ENCODE data around the gene EBLN2.
A peak's percentile ranks its signal among the peaks of the same experiment; 100 is the strongest.
"Not testable (repeated sequence)": the region's sequence is repeated elsewhere in the genome, so short reads cannot be mapped to it uniquely, and the experiment has no call there.

The EBLN2 gene

GRCh38 chr3:73066243-73066642 is 4.8 kb downstream of the EBLN2 start:
- not testable (repeated sequence) for DNase-seq

DNA sequence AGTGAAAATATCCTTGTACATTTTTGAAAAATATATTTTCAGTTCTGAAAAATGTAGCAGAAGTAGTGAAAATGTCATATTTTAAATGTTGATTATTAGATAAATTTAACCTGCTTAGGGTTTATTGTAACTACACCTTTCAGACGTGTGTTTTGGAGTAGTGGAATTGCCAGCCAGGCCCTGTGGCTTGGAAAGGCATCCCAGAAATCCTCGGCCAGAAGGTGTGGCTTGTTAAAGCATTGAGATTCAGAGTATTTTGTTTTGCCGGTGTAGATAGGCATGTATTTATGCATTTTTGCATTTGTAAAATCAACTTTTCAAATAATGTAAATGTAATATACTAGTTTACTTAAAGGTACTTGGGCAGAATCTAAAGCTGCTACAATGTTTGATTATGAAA is 7.0 kb downstream of the EBLN2 start:
- no peak for DNase-seq

GRCh38 chr3:73069187-73069586 is 7.7 kb downstream of the EBLN2 start:
- DNase-seq = no peak

GRCh38 chr3:73069775-73070444 is 8.5 kb downstream of the EBLN2 start:
- no peak for DNase-seq

DNA sequence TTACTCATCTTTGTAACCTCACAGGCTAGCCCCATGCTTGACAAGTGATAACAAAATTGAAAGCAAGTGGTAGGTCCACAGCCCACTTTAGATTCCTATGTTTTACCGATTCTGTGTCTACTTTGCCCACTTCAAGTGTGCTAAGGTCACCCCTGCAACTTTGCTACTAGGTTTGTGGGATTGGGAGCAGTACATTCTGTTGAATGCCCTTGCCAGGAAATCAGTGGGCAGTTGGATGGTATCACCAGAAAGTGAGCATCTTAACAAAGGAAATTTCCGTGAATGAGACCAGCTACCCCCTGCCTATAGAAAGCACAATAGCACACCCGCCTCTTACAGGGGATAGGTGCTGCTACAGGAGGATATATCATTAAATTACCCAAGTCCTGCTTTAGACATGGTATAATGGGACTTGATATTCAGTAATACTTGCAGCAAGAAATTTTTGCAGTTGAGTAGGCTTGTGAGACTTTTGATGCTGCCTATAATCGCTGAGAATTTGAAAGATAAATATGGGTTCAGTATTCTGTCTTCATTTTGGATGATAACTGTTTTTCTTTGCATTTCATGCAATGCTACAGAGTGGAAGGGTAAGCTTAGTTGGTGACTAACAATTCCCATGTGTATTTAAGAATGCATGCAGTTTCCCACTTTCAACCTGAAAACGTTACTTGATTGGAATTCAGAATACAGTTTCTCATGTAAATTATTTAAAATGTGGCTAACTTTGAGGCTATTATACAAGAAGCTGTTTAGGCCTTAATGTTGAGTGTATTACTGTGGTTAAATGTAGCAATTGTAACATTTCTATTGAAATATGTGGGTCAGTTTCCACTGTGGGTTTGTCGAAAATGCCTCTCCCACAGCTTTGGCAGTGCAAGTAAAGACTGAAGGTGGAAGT is 9.5 kb downstream of the EBLN2 start:
- peak in 1 of 3 donors; percentile 8 for DNase-seq

DNA sequence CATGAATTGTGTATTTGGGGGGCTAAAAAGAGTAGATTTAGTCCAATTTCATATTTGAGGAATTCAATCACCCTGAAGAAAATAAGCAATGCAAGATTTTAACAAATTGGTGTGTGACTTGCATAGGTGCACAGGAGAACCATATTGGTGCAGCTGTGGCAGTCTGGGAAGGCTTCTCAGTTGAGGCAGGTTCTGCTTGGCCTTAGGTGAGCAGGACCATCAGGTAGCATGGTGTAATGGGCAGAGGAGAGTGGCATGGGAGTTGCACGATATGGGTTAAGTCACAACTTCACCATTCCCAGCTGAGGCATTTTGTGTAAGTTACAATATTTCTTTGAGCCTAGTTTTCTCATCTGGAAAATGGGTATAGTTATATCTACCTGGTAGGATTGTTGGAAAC is 10.5 kb downstream of the EBLN2 start:
- DNase-seq = no peak

DNA sequence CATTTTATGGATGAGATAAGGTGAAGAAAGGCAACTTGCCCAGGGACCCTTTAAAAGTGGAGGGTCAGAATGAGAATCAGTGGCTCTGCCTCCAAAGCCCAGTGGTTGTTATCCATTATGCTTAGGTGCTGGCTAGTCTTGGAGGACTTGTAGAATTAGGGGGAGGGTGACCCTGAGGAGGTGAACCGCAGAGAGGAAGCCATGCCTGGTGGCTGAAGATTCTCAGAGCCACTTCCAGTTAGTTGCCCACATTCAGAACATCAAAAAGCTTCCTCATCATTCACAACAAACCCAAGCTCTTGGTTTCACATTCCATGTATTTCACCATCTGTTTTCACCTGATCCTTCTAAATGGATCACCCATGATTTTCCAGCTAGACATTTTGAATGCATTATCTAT is 11.2 kb downstream of the EBLN2 start:
- DNase-seq = no peak

GRCh38 chr3:73073091-73073707 is 11.7 kb downstream of the EBLN2 start:
- no peak for DNase-seq

DNA sequence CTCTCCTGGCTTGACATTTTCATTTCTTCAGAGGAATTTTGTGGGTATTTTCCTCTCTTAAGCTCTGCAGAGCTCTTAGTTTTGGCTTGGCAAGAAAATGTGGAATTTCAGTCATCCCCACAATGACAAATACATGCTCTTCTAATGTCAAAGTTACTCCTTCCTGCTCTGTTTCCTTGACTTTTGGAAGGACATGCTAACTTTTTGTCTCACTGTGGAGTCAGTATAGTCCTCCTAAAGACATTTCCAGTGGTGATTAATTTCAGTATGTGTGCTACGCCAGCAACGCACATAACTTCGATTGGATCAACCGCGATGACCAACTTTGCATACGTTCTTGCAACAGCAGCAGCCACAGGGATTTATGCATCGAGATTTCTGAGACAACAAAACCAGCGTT is 13.3 kb downstream of the EBLN2 start:
- DNase-seq = no peak

GRCh38 chr3:73080216-73080966 is 18.9 kb downstream of the EBLN2 start:
- DNase-seq = no peak

- DNase-seq = no peak
These were observed 19.7 kb downstream of the EBLN2 start for GRCh38 chr3:73081140-73081539.

DNA sequence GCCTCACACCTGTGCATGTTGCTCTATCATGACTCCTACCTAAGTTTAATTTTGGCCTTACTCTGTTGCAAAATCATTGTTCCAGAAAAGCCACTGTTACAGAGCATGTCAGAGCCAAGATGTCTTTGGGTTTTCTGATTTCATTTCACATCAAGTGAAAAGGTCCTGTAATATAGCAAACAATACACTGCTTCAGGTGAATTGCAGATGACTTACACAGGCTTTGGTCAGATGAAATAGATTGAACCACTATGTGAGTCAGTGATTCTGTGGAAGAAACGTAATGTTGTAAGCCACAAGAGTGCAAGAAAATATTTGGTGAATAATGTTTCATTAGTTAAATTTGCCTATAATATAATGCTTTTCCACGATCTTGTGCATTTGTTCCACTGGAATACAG is 22.7 kb downstream of the EBLN2 start:
- no peak for DNase-seq

DNA sequence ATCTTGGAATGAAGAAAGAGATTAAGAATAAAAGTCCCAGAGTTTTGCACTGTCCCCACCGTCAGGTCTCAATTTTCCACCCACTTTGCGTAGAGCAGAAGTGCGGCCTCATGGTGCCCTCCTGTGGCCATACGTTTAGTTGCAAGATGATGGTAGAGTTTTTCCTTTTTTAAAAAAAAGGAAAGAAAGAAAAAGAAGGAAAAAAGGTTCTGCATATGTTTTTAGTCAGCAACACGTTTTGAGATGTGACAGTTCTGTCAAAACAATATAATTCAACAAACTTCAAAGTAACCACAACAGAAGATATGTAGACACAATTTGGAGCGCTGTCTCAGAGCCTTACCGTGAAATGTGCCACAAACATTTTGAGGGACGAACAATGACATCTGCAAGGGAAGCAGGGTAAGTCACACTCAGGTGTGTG is 24.6 kb downstream of the EBLN2 start:
- DNase-seq = peak; percentile 63 to 69 (median 64)

DNA sequence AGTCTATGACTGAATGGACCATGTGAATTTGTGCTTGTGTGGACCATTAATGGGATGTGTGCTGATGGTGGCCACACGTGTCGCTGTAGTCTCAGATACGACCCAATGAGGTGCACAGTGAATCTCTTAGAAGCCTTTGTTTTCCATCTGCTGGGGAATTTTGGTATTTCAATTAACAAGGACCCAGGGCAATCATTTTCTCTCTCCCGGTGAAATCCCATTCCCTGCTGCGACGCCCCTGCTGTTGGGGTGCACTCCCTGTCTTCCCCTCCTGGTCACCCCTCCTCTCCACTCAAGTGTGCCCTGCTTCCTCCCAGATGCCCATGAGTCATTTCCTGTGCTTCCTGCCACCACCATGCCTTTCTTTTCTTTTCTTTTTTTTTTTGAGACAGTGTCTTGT is 32.7 kb downstream of the EBLN2 start:
- peak; percentile 47 to 54 (median 47) for DNase-seq

GRCh38 chr3:73094951-73095350 is 33.5 kb downstream of the EBLN2 start:
- DNase-seq = peak in 2 of 3 donors; percentile 22 to 39

GRCh38 chr3:73096169-73096568 is 34.7 kb downstream of the EBLN2 start:
- no peak for DNase-seq

DNA sequence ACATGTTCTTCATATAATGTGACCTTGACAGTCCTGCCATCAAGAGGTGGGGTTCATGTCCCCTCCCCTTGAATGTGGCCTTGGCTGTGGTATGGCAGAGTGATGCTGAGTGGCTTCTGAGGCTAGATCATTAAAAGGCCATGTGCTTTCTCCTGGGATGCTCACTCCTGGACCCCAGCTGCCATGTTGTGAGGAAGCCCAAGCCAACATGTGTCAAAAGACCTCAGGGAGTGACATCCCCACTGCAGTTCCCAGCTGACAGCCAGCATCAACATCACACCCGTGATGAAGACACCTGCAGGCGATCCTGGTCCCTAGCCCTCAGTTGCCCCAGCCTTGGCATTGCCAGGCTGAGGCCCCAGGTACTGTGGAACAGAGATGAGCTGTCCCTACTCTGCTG is 36.6 kb downstream of the EBLN2 start:
- DNase-seq = no peak

DNA sequence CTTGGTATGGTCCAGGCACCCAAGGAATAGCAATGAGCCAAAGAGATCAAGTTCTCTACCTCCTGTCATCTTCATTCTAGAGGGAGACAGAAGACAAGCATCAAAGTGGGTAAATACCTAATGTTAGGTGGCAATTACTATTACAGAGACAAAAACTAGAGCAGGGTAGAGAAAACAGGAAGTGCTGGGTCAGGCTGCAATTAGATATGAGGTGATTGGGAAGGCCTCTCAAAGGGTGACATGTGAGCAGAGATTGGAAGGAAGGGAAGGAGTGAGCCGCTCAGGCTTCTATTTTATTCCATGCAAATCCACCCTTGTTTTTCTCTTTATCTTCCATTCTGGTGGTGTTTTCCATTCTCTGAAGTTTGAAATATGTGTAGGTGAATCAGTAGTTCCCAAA is 37.4 kb downstream of the EBLN2 start:
- peak in 2 of 3 donors; percentile 10 to 13 for DNase-seq

GRCh38 chr3:73100741-73101559 is 39.5 kb downstream of the EBLN2 start:
- peak; percentile 86 to 90 (median 88) for DNase-seq

- DNase-seq = no peak
These were observed 40.4 kb downstream of the EBLN2 start for GRCh38 chr3:73101881-73102280.

GRCh38 chr3:73107215-73107614 is 45.8 kb downstream of the EBLN2 start:
- no peak for DNase-seq

GRCh38 chr3:73107676-73108187 is 46.3 kb downstream of the EBLN2 start:
- no peak for DNase-seq
